ENCODE data around the gene CYB561D1. TPM values are rescaled to one million over a fixed set of nuclear protein-coding genes. Genes with fewer than 3 reads are reported as not detected.

CYB561D1 gene
- total and polyA plus RNA-seq, 9 of the 15 experiments (the other 6 are each of a cell fraction or from before 2014, with no cell fraction given), result 0.71 to 7.2 (median 3.5) TPM

GRCh38 chr1:109485001-109485400, 8.9 kb upstream of the CYB561D1 start:
- FAIRE-seq, result no peak
- TF ChIP-seq JUND (IDR thresholded peaks at IDR 0.05; ENCODE audit: borderline replicate concordance, low read depth, low read length), result peak; percentile 7; the same call in 1 of the 2 replicates
- TF ChIP-seq JUND (tag; IDR thresholded peaks at IDR 0.05; ENCODE audit: borderline replicate concordance, low read depth, low read length), result no peak
- peak; percentile 45; the same call in 1 of the 2 replicates for TF ChIP-seq ZBTB7A (IDR thresholded peaks at IDR 0.05; ENCODE audit: borderline replicate concordance, control insufficient read depth, low read depth, low read length)
- peak; percentile 80 for TF ChIP-seq ZNF384 (IDR thresholded peaks at IDR 0.05; ENCODE audit: low read depth, low read length)
- TF ChIP-seq, protein P1, sequence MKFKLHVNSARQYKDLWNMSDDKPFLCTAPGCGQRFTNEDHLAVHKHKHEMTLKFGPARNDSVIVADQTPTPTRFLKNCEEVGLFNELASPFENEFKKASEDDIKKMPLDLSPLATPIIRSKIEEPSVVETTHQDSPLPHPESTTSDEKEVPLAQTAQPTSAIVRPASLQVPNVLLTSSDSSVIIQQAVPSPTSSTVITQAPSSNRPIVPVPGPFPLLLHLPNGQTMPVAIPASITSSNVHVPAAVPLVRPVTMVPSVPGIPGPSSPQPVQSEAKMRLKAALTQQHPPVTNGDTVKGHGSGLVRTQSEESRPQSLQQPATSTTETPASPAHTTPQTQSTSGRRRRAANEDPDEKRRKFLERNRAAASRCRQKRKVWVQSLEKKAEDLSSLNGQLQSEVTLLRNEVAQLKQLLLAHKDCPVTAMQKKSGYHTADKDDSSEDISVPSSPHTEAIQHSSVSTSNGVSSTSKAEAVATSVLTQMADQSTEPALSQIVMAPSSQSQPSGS (CRISPR knock-in tag; IDR thresholded peaks at IDR 0.05), result no peak
- TF ChIP-seq ZNF444 (CRISPR knock-in tag; IDR thresholded peaks at IDR 0.05), result no peak
- peak; percentile 53 for TF ChIP-seq EGR1 (conservative IDR thresholded peaks at IDR 0.05)
- TF ChIP-seq VEZF1 (CRISPR knock-in tag; IDR thresholded peaks at IDR 0.05), result peak; percentile 19
- Histone ChIP-seq H3K27ac (ENCODE audit: extremely low read depth, low read depth, low read length) (no peak overlapping the region; the same call in 2 of the 3 replicates), H3K36me3 (ENCODE audit: control insufficient read depth, insufficient read depth, low read length) (peaks cover 41% of the 10 kb centered on the region; the same call in 2 of the 3 replicates), H3K27me3 (ENCODE audit: control insufficient read depth in 2 of 2, insufficient read depth in 2 of 2, low read length in 2 of 2) (peaks cover 12 to 17% of the 10 kb centered on the region in 2 experiments; a peak in 4 of 5 replicates), H2AFZ (ENCODE audit: low read depth, low read length) (peak overlapping the region; percentile 99), H3K4me2 (ENCODE audit: insufficient read depth, low read length) (peak overlapping the region; percentile 98), H4K20me1 (replicated peaks; ENCODE audit: control insufficient read depth, insufficient read depth, low read length) (no peaks in the 10 kb centered on the region), H3K9me3 (replicated peaks; ENCODE audit: control insufficient read depth, insufficient read depth, low read depth, low read length) (no peaks in the 10 kb centered on the region), H3K4me1 (replicated peaks in 1 of 2; ENCODE audit: control insufficient read depth in 2 of 2, insufficient read depth in 2 of 2, low read length in 2 of 2) (peaks cover 12 to 23% of the 10 kb centered on the region in 2 experiments; a peak in 4 of 5 replicates), H3K9me1 (ENCODE audit: control insufficient read depth, insufficient read depth, low read length) (no peaks in the 10 kb centered on the region), H3K9ac (ENCODE audit: insufficient read depth in 1 of 2, low read depth in 2 of 2, low read length in 2 of 2) (peak overlapping the region in 1 of 2 experiments; percentile 100; a peak in 1 of 4 replicates), H3K4me3 (peak overlapping the region; percentile 76; the same call in 1 of the 2 replicates), H3K79me2 (ENCODE audit: control insufficient read depth, insufficient read depth, low read length) (peaks cover 9% of the 10 kb centered on the region; the same call in 2 of the 3 replicates)
- intact Hi-C loops (cut with micrococcal nuclease) (no loop called here), in situ Hi-C loops (cut with MboI) (no loop called here)
- ChIA-PET CTCF (ENCODE audit: low intra/inter-chr PET ratio) (interaction anchor here (0.6 kb wide), 1 partner anchor 13 kb away, joined by 3 read pairs; no protein-coding TSS in a partner anchor), POLR2A (interaction anchor here (0.6 to 4.1 kb wide), 7 partner anchors 23 to 568 kb away, joined by 3 to 21 read pairs (median 3); partner anchors contain the start of gene GNAI3)
- BruUV-seq (replicated peaks), result no TSS peak
- DNase-seq (ENCODE audit: extremely low read depth in 1 of 4, low spot score in 3 of 4), result peak in 3 of 4 experiments; percentile 42 to 54 (median 45)
- ATAC-seq, result no peak
- 9% methylated on average over 2 of the region's 3 CpGs for WGBS (ENCODE audit: insufficient coverage, low coverage, missing lambda C conversion rate)

All from K562 (cell line).